SIG-M5 treated with dmso at 0.1 percent for 504 hours (cell line): ENCODE data around the gene CCKAR.

Experiments used
- DNase-seq: peaks from one replicate; lab custom pipeline; 2025; ENCODE audit not compliant: unreplicated experiment; lab: John Stamatoyannopoulos, UW

CCKAR gene

DNA sequence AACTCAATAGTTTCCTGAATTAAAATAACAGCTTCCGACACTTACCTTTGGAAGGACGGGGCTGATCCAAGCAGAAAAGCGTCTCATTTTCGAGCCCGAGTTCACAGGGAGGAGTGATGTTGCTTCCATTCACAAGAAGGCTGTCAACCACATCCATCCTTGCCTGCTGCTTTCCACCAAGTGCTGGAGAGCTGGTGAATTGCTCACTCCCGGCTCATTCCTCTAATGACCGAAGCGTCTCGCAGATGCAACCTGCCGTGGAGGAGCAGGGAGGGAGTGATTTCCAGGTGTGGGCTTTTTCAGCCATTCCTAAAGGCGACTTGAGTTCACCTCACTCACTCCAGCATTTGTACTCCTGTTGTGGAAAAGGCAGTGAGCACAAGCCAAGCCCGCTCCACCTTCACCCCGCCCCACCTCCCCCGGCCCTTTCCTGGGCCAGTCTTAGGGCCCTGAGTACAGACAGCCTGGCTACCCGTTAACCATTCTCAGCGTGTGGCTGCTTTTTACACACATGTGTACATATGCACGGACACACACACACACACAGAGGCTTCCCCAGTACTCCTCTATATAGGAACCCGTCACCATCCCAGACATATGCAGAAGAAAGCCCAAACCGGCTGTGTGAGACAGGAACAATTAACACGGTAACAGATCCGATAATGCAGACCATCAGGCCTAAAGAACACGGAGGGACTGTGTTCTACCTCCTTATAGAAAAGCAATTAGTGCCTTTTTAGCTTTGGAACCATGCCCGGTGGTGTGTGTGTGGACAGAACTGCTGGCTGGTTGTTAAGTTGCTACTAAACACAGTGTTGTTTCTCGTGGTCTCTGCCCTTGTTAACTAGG, at the start of gene CCKAR:
CCKAR (minus strand) TSS at position 374 of the 849 bp plus-strand sequence; CDS start at position 157, 217 bp downstream.
- DNase-seq = no peak

DNA sequence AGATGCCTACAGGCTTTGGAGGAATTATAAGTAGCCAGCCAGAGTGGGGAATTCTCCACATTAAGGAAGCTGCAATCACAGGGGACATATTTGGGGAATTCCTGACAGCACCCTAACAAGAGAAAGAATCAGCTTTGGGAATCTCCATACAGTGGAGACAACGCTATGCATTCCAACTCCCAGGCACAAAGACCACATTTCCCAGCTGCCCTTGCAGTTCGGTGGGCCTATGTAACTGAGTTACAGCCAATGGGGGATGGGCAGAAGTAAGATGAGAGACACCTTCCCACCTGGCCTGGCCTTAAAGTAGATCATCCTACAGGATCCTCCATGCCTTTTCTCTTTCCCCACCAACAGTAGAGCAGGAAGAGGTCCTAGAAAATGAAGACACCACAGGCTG, 43.4 kb upstream of the CCKAR start:
- DNase-seq = no peak

DNA sequence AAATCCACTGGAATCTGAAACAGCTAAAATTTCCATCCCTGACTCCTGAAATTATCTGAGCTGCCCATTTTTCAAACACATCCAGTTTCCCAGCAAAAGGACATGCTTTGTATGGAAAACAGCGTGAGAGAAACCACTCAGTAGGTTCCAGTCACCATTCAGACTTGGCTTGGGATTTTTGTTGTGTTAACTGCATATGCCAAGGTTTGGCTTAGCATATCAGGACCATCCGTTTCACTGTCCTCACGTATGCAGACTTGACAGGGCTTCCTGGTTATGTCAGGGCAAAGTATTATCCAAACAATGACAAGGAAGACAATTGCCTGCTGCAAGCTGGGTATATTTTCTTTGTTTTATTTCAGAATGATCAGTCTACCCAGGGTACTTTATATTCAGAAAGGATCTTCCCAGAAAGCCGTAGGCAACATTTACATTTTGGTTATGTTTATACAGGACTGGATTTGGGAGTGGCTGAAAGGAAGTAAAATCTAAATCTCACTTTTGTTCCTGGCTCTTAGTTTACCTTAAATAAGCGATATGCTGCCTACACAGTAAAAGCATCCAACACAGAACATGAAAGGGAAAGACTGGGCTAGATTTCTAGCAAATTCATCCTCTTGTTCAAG, 41.3 kb upstream of the CCKAR start:
- DNase-seq = no peak

DNA sequence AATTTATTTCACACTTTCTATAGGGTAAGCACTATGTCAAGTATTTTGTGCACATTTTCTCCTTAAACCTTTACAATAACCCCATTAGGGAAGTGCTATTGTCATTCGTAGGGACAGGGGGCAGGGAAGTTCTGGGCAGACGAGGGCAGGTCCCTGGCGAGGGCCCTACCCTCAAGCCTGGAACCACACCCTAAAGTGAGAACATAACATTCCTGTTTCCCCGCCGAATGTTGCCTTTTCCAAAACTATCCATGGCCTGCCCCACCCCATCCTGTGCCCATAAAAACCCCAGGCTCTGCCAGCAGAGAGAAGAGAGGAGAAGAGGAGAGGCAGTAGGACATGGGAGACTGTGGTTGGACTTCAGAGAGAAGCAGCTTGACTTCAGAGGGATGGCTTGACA, 39.8 kb upstream of the CCKAR start:
- DNase-seq = no peak

DNA sequence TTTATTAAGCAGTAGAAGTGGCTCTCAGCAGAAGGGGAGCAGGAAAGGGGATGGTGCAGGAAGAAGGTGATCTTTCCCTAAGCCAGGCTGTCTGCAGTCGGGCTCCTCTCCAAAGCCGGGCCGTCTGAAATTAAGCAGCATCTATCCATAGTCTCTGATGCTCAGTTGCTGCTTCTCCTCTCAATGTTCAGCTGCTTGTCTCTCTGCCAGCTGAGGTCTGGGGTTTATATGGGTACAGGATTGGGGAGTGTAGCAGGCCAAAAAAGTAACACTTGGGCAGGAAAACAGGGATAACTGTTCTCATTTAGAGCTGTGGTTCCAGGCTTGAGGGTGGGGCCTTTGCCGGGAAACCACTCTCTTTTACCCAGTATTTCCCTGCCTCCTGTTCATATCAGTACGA, 39.2 kb upstream of the CCKAR start:
- DNase-seq = no peak

- DNase-seq = no peak
These were observed 35.5 kb upstream of the CCKAR start for GRCh38 chr4:26525771-26526150.

DNA sequence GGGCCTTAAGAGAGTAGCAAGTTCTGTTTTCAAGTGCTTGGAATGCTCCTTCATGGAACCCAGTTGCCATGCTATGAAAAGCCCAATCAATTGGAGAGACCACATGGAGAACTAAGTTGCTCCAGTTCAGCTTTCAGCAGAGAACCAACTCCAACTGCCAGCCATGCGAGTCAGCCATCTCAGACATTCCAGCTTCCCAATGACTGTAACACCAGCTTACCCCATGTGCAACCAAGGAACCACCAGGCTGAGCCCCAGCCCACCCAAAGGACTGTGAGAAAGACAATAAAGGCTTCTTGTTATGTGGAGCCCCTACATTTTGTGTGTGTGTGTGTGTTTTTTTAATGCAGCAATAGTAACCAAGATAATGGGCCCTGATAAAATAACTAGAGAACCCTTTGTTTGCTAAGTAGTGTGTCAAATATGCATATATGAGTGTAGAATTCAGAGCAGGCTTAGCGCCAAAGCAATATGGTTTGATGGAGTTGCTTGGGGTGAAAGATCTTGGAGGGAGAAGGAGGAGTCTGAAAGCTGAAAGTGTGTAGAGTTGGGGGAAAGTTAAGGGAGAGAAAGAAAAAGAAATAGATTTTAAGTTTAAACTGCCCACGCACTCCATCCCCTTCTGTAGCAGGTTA, 35.0 kb upstream of the CCKAR start:
- DNase-seq = no peak

DNA sequence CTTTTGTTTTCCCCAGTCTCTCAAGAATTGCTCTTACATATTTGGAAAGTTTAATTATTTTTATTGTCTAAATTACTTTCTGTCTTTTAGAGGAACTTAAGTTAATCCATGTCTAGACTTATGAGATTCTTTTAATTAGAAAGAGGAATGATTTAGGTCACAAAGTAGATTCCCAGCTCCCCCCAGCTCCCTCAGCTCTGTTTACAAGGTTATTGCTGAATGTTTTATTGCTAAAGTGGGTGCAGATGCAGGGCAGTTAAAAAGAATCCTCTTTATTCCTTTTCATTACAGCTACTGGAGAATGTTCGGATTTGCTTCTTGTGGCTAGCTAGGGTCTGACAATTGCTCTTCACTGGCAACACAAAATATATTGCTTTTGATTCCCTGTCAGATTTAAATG, 33.7 kb upstream of the CCKAR start:
- DNase-seq = no peak

DNA sequence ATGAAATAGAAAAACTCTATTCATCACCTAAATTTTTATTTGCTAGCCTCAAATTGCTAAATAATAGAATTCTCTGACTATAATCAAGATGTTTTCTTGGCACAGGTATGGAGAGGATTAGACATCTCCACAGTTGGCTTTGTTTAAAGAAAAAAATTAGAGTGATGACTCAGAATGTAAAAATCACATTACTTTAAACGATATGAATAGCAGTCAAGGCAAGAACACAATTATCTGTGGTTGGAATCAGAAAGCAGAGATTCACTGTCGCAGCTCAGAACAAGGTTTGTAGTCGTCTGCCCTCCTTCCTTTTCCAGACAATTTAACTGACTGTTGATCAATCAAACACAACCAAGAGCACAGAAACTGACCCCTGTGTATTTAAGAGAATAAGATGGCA, 32.2 kb upstream of the CCKAR start:
- no peak for DNase-seq

GRCh38 chr4:26520728-26521450, 30.6 kb upstream of the CCKAR start:
- no peak for DNase-seq

GRCh38 chr4:26515936-26516335, 25.7 kb upstream of the CCKAR start:
- no peak for DNase-seq

DNA sequence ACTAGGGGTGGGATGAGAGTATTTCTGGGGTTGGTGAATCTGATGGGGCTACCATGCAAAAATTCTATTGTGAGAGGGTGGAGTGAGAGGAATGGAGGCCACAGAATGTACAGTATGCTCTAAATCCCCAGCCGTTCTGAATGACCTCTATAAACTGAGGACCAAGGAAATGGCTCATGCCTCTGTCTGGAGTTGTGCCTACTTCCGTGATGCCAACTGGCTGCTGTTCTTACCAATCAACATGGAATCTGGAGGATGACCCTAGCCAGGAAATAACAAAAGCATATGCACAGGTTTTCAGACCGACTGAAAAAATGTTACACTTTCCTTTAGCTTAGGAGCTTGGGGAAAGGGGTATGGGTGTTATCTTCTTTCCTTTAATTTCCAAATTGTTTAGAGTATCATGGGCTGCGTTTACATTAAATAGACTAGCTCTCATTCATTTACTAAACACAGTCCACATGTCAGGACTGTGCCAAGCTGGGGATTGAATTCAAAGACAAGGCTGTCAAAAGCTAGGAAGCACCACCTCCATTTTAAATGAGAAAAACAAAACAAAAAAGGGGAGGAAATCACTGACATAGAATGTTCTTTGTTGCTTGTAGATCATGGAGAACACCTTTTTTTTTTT, 20.2 kb upstream of the CCKAR start:
- no peak for DNase-seq

GRCh38 chr4:26509681-26510333, 19.5 kb upstream of the CCKAR start:
- DNase-seq = no peak

DNA sequence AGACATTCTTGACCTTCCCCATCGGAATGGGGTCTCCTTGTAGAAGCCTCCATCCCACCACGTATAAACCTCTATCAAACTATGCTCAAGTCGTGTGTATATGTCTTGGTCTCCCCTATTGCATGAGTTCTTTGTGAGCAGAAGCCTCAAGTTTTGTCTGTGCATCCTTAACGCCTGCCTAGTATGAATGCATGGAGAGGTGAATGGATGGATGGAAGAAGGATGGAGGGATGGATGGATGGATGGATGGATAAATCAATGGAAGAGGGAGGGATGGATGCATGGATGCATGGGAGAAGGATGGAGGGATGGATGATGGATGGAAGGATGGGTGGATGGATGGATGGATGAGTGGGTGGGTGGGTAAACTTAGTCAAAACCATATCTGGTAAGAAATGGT, 17.0 kb upstream of the CCKAR start:
- no peak for DNase-seq

DNA sequence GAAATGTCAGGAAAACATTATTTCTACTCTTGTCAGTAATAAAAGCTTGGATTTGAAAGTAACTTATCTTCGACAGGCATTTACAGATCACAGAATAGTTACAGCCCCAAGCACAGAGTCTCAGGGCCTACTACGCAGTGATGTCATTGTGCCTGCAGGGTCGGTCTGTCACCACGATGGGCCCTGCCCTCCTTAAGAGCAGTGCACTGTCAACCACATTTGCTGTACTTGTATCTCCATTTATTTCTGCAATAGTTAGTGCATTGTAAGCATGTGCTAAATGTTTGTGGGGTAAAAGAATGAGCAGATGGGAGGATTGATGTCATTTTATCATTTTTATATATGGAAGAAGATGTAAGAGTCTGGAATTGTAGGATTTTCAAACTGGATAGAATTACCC, 13.6 kb upstream of the CCKAR start:
- no peak for DNase-seq

DNA sequence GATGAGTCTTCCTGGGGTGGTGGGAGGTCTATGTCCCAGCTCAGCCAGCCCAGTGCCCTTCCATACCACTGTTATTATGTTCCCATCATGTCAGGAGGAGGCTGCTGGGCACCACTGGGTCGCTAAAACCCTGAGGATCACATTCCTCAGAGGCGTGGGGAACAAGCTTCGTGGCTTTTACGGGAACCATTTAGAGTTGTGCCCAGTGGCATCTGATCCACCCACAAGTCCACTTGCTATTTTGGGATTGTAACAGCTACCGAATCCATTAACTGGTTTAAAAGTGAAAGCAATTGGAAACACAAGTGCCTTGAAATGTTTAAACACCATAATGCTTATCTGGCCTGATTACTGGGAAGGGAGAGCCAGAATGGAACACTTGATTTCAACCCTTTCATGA, 13.1 kb upstream of the CCKAR start:
- DNase-seq = no peak

GRCh38 chr4:26500565-26500999, 10.3 kb upstream of the CCKAR start:
- DNase-seq = peak; percentile 9

- no peak for DNase-seq
These were observed 6.0 kb upstream of the CCKAR start for GRCh38 chr4:26496207-26496783.

DNA sequence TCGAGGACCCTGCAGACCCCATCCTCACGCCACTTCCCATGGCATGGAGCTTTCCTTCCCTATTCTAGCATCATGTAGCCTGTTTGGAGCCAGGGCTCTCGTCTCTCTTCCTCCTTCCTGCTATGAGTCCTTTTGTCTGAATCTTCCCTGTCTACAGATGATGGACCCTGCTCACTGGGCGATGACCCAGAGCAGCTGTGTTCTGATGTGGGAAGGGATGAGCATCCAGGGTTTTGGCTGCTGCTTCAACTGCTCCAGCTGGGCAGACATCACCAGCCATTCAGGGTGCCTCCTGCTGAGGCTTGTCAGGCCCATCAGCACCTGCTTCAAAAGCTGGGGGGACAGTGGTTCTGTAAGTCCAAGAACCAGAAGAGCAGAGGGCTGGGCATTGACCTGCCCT, 3.2 kb upstream of the CCKAR start:
- no peak for DNase-seq
